DOHH2 (cell line): ENCODE measurements around the gene HMMR.
A peak's percentile ranks its signal among the peaks of the same experiment; 100 is the strongest.
"Not testable (repeated sequence)": the region's sequence is repeated elsewhere in the genome, so short reads cannot be mapped to it uniquely, and the experiment has no call there.

ENCODE experiments used
- H3F3A ChIP-seq: fragments of 200-600 bp; sonication (generic), shearing (Covaris generic); 2 replicates; pipeline ENCODE4 v1.6.0; 2016; ENCODE audit warnings: antibody characterized with exemption, mild to moderate bottlenecking; ENCODE audit not compliant: control insufficient read depth, insufficient read depth
- H3K27ac ChIP-seq: fragments of 200-600 bp; sonication (generic); 2 replicates; pipeline ENCODE4 v1.5.1; 2014; ENCODE audit warnings: low read depth, mild to moderate bottlenecking, low read length, moderate library complexity
- H3K27me3 ChIP-seq: fragments of 200-600 bp; sonication (generic); 2 replicates; pipeline ENCODE4 v1.6.1; 2014; ENCODE audit warnings: mild to moderate bottlenecking, low read length, mixed read lengths; ENCODE audit not compliant: control insufficient read depth
- H3K36me3 ChIP-seq: fragments of 200-600 bp; sonication (generic); 2 replicates; pipeline ENCODE4 v1.6.1; 2014; ENCODE audit warnings: mild to moderate bottlenecking, low read length, moderate library complexity, mixed read lengths; ENCODE audit not compliant: control insufficient read depth
- H3K4me1 ChIP-seq: fragments of 200-600 bp; sonication (generic); 2 replicates; pipeline ENCODE4 v1.6.1; 2014; ENCODE audit warnings: mild to moderate bottlenecking, low read length, mixed read lengths; ENCODE audit not compliant: control insufficient read depth
- H3K4me2 ChIP-seq: fragments of 200-600 bp; sonication (generic); 2 replicates; pipeline ENCODE4 v1.6.0; 2014; ENCODE audit warnings: mild to moderate bottlenecking, low read length, moderate library complexity
- H3K4me3 ChIP-seq: fragments of 200-600 bp; sonication (generic); 2 replicates; pipeline ENCODE4 v1.5.1; 2014; ENCODE audit warnings: mild to moderate bottlenecking, low read length, mixed read lengths
- H3K79me2 ChIP-seq: fragments of 200-600 bp; sonication (generic); 2 replicates; pipeline ENCODE4 v1.6.1; 2014; ENCODE audit warnings: mild to moderate bottlenecking, low read length, mixed read lengths; ENCODE audit not compliant: control insufficient read depth
- H3K9me2 ChIP-seq: fragments of 200-600 bp; sonication (generic); replicated peaks from 2 replicates; pipeline ENCODE4 v1.6.1; 2014; ENCODE audit warnings: mild to moderate bottlenecking, low read length, mixed read lengths; ENCODE audit not compliant: control insufficient read depth
- H3K9me3 ChIP-seq: fragments of 200-600 bp; sonication (generic); 2 replicates; pipeline ENCODE4 v1.6.1; 2014; ENCODE audit warnings: antibody characterized with exemption, low read length, mixed read lengths; ENCODE audit not compliant: control insufficient read depth, insufficient read depth
- H4K20me1 ChIP-seq: fragments of 200-600 bp; sonication (generic); 2 replicates; pipeline ENCODE4 v1.6.0; 2014; ENCODE audit warnings: low read depth, mild to moderate bottlenecking, antibody characterized with exemption, low read length, moderate library complexity; ENCODE audit not compliant: control insufficient read depth, insufficient read depth
- EZH2phosphoT487 ChIP-seq: fragments of 200-600 bp; sonication (generic); IDR thresholded peaks from 2 replicates; pipeline ENCODE4 v1.6.1; 2017; ENCODE audit warnings: borderline replicate concordance, mild to moderate bottlenecking, antibody characterized with exemption, low read length, moderate library complexity, mixed read lengths
- TF ChIP-seq, protein P1 (sequence below): fragments of 200-600 bp; sonication (generic); IDR thresholded peaks from one replicate; pipeline ENCODE4 v1.5.1; 2014; ENCODE audit warnings: antibody characterized with exemption, mild to moderate bottlenecking, low read depth, low read length; ENCODE audit not compliant: poor library complexity, severe bottlenecking

The HMMR gene

DNA sequence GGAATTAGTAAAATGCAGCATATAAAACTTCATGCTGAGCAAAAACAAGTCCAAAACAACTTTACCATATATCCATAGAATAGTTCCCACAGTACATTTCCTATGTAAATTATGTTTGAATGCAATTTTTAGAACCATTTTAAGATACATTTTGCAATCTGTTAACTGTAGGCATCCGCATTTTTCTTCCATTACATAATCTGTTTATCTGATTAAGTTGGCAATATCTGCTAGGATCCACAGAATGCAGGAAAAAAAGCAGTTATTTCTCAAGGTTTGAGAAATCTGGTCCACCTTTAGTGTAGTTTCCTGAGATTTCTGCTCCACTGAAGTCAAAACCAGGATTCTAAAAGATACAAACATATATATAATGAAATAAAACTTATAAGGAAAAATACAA, 6.7 kb upstream of the HMMR start:
- H3K36me3 ChIP-seq: peaks cover 80% of the 10 kb centered on the region
- no peak overlapping the region for H3K27ac ChIP-seq
- no peak for TF ChIP-seq EZH2phosphoT487
- TF ChIP-seq, protein P1, sequence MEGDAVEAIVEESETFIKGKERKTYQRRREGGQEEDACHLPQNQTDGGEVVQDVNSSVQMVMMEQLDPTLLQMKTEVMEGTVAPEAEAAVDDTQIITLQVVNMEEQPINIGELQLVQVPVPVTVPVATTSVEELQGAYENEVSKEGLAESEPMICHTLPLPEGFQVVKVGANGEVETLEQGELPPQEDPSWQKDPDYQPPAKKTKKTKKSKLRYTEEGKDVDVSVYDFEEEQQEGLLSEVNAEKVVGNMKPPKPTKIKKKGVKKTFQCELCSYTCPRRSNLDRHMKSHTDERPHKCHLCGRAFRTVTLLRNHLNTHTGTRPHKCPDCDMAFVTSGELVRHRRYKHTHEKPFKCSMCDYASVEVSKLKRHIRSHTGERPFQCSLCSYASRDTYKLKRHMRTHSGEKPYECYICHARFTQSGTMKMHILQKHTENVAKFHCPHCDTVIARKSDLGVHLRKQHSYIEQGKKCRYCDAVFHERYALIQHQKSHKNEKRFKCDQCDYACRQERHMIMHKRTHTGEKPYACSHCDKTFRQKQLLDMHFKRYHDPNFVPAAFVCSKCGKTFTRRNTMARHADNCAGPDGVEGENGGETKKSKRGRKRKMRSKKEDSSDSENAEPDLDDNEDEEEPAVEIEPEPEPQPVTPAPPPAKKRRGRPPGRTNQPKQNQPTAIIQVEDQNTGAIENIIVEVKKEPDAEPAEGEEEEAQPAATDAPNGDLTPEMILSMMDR: no peak
- no peaks in the 10 kb centered on the region for H3K27me3 ChIP-seq
- no peak overlapping the region for H3K4me2 ChIP-seq
- H3K79me2 ChIP-seq: peaks cover 44% of the 10 kb centered on the region
- no peaks in the 10 kb centered on the region for H3K9me3 ChIP-seq
- no peak overlapping the region for H3K4me3 ChIP-seq
- no peaks in the 10 kb centered on the region for H4K20me1 ChIP-seq
- H3K9me2 ChIP-seq: no peaks in the 10 kb centered on the region
- peaks cover 15% of the 10 kb centered on the region for H3K4me1 ChIP-seq
- H3F3A ChIP-seq: peaks cover 26% of the 10 kb centered on the region

DNA sequence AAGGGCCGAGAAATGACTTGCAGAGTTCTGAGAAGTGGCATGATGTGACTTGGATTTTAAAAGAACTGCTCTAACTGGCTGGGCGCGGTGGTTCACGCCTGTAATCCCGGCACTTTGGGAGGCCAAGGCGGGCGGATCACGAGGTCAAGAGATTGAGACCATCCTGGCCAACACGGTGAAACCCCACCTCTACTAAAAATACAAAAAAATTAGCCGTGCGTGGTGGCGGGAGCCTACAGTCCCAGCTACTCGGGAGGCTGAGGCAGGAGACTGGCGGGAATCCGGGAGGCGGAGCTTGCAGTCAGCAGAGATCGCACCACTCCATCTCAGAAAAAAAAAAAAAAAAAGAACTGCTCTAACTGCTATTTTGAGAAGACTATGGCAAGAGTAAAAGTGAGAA, 5.0 kb upstream of the HMMR start:
- H3K27ac ChIP-seq, H3K27me3 ChIP-seq, H3K4me2 ChIP-seq, H3K9me2 ChIP-seq, H3K9me3 ChIP-seq, H4K20me1 ChIP-seq, H3K4me3 ChIP-seq: not testable (repeated sequence)
- Histone ChIP-seq H3K4me1 (peaks cover 15% of the 10 kb centered on the region), H3K79me2 (peaks cover 56% of the 10 kb centered on the region), H3K36me3 (peaks cover 74% of the 10 kb centered on the region), H3F3A (peaks cover 23% of the 10 kb centered on the region)

DNA sequence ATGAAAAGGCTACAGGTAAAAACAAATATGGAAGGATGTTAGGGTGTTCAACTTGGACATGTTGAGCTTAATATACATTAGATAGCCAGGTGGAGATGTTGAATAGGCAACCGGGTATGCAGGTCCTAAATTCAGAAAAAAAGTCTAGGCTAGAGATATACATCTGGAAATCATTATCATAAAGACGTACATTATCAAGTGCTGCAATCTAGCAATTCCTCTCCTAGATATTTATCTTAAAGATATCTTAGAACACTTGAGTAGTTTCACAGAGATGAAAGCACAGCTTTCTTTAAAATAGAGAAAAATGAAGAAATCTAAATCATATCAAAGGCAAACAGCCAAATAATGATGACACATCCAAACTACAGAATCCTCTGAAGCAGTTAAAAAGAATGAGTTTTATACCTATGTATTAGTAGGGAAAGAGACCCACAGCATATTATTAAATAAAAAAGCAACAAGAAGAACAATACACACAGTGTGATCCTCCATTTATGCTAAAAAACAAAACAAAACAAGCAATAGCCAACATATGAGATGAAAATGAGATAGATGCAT, 4.3 kb upstream of the HMMR start:
- Histone ChIP-seq H4K20me1 (no peaks in the 10 kb centered on the region), H3K4me1 (peaks cover 15% of the 10 kb centered on the region), H3K4me2 (0 out of 2 replicates have a peak overlapping the region, but pooled peaks have one; percentile 9), H3K9me2 (no peaks in the 10 kb centered on the region), H3F3A (peaks cover 28% of the 10 kb centered on the region), H3K27ac (no peak overlapping the region), H3K79me2 (peaks cover 63% of the 10 kb centered on the region), H3K9me3 (no peaks in the 10 kb centered on the region), H3K36me3 (peaks cover 72% of the 10 kb centered on the region), H3K4me3 (no peak overlapping the region), H3K27me3 (no peaks in the 10 kb centered on the region)
- no peak for TF ChIP-seq EZH2phosphoT487
- TF ChIP-seq, protein P1: no peak

DNA sequence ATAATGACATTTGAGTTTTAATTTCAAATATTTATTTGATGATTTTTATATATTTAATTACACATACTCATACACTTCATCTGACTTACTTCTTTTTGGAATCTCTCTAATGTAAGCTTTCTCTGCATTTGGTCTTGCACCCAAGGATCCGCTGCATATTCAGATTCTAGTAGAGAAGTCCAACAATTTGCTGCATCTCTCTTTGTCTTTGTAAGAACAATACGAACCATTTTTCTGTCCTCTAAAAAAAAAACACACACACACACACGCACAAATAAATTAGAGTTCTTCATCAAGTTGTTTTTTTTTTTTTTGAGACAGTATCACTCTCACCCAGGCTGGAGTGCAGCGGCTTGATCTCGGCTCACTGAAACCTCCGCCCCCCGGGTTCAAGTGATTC, 3.6 kb upstream of the HMMR start:
- peaks cover 32% of the 10 kb centered on the region for H3F3A ChIP-seq
- H3K4me1 ChIP-seq: peaks cover 17% of the 10 kb centered on the region
- H4K20me1 ChIP-seq: no peaks in the 10 kb centered on the region
- 0 out of 2 replicates have a peak overlapping the region, but pooled peaks have one; percentile 18 for H3K4me3 ChIP-seq
- H3K4me2 ChIP-seq: peak overlapping the region; percentile 64
- H3K9me3 ChIP-seq: no peaks in the 10 kb centered on the region
- peaks cover 69% of the 10 kb centered on the region for H3K79me2 ChIP-seq
- H3K27me3 ChIP-seq: no peaks in the 10 kb centered on the region
- TF ChIP-seq, protein P1: no peak
- no peak for TF ChIP-seq EZH2phosphoT487
- H3K9me2 ChIP-seq: no peaks in the 10 kb centered on the region
- H3K36me3 ChIP-seq: peaks cover 71% of the 10 kb centered on the region
- H3K27ac ChIP-seq: no peak overlapping the region
